ENCODE measurements around the gene HOMER3.

HOMER3 gene

DNA sequence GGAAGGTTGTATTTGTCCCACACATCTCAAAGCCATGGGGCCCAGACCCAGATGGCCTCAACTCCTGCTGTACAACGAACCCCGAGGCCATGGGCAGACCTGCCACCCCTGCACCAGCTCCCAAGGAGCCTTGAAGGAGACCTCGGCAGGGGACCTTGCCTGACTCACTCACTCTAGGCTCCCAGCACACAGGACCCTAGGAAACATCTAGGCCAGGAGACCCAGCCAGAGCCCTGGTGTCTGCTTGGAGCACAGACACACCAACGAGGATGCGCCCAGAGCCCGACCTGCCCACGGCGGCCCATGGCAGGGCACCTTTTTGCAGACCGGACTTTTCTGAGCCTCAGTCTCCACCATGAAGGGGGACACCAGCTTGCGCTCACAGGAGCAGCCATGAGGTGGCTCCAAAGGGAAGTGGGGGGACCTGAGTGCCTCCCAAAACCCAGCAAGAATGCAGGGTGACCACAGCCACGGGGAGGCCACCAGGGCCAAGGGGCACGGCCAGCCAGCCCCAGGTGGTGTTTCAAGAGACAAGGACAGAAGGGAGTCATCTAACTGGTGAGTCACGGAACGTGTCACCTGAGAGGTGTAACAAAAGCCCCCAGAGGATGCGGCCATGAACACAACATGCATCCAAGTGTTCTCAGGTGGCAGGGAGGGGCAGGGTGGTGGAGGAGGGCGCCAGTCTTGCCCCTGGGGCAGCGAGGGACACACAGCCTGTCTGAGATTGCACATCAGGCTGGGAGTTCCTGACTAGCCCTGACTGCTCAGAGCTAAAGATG, 40.1 kb downstream of the HOMER3 start:
- no peak for DNase-seq

DNA sequence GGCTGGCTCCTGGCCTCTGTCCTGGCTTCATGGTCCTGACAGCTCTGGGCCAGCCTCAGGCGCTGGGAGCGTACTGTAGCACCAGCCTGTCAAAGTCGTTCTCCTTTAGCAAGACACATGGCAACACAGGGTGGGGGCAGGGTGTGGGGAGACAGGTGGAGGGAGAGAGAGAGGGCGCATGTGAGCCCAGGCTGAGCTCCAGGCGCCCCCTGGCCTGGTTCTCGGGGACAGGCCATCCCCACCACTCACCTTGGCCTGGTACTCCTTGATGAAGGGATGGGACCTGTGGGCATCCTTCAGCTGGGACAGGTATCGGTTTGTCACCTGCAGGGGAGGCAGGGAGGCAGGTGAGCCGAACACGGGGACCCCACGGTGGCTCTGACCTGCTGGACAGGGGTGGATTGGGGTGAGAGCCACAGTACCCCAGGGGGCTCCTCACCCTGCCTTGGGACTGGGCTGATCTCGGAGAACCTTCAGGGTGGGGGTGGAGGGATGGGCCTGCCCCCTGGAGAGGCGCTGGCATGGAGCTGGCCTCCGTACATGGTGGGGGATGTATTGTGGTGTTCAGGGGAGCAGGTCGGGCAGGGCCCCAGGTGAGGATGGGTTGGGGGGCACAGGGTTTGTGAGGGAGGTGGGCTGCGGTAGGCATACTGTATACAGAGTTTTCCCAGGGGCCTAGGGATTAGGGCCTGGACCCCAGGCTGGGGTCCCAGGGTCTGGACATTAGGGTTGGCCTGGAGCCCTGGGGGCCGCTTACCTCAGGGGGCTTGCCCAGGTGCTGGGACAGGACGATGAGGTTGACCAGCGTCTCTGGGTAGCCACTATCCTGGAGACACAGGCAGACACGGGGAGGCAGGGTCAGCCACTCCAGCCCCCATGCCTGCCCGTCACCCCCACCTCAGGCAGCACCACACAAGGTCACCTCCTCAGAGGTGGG, 41.1 kb downstream of the HOMER3 start:
- DNase-seq: no peak

DNA sequence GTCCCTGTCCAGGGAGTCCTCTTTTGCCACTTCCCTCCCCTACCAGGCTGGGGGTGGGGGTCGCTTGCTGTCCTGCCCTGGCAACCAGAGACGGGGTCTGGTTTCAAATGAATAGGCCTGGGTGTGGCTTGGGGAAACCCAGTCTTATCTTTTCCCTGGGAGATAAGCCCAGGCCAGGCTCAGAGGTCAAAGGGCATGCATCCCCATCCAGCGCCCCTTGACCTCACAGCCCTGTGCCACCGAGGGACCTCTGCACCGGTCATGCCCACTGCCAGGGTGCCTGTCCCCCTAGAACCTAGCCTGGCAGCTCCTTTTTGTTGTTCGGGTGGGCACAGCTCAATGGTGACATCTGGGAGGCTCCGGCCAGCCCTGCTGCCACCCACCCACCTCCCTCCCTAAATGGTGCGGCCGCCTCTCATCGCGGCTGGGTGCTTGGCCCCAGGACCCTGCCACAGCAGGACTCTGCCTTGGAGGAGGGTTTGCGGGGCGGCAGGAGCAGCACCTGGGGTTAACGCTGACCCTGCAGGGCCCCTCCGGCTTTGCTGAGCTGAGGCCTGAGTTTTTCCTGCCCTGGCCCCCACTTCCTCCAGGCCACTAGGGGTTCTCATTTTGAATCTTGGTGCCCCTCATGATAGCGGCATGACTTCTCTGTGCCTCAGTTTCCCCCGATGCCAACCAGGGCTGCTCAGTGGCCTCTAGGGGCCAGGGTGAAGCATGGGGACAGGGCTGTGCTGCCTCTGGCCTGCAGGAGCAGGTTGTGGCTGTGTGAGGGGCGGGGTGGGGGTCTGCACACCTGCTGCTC, 42.2 kb downstream of the HOMER3 start:
- DNase-seq: no peak

DNA sequence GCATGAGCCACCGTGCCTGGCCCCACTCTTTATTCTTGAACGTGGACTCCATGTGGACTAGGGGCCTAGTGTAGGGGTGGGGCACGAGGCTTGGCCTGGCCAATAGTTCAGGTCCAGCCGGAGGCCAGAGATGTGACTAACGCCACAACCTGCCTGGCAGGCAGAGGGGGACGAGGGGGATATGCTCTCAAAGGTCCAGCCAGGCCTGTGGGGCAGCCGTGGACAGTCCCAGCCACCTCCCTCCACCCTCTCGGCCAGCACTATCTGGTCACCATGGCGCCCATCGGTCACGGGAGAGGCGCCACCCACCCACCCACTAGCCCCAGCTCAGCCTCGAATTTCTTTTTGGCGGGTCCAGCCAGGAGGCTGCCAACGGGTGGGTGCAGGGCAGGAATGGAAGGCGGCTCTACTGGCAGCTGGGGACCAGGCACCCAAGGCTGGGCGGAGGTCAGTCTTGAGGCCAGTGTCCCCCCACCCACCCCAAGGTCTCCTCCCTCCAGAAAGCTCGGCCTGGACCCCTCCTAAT, 42.9 kb downstream of the HOMER3 start:
- no peak for DNase-seq

DNA sequence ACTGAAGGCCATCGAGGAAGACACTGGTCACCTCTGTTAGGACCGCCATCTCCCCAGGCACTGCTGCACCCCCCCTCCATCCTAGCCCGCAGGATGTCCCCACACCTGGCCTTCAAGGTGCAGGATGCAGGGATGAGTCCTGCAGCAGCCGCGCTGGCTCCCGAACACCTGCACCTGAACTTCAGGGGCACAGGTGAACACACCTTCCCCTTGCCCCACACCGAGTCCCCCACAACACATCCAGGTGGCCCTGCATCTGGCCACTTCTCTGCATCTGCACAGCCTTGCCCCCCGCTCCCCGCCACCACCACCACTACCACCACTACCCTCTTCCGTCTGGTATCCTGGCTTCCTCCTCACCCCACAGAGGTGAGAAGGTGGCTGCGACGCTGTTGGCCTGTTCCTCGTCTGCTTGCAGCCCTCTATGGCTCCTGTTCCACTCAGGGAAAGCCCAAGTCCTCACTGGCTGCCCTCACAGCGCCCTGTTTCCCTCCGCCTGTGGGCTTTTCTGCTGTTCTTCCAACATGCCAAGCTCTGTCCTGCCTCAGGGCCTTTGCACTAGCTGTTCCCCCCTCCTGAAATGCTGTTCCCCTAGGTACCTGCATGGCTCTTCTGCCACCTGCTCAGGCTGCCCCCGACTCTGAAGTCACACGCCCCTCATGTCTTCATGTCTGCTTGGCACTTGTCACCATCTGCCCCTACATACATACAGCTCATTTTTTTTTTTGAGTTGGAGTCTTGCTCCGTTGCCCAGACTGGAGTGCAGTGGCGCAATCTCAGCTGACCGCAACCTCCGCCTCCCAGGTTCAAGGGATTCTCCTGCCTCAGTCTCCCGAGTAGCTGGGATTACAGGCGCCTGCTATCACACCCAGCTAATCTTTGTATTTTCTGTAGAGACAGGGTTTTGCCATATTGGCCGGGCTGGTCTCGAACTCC, 43.7 kb downstream of the HOMER3 start:
- no peak for DNase-seq

DNA sequence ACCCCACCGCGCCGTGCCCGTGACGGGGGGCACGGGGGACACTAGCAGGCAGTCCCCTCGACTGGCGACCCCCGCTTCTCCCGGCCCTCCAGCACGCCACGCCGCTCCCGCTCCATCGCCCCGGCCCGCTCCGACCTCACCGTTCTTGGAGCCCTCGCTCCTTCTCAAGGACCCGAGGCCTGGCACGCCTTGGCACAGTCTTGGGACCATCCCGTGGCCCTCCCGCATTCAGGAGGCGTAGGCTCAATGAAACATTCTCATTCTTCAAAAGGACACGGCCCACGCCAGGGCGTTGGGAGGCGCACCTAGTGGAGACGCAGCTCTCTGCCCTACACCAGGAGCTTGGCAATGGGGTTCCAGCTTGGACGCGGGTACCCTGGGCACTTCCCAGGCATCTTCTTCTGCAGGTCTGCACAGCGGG, 44.6 kb downstream of the HOMER3 start:
- DNase-seq: no peak

DNA sequence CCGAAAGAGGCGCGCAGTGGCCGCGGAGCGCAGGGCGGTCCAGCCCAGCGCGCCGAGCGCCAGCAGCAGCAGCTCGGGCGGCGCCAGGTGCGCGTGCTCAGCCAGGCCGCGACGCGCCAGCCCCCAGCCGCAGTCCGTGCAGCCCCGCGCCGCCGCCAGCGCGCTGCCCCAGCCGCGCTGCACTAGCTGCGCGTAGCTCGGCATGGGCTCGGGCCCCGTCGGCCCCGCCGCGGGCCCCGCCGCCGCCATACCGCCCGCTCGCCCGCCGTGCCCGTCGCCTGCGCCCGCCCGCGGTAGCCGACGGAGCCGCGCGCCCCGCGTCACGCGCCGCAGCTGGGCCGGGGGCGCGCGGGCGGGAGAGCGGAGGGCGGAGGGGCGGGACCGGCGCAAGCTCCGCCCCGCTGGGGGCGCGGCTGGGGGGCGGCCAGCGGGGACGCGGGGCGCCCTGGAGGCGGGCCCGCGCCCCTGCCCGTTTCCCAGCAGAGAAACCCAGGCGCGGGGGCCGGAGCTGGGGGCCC, 45.1 kb downstream of the HOMER3 start, which contains the start of gene CERS1:
Gene CERS1 (minus strand): TSS at position 335 of the 518 bp plus-strand sequence. CDS start 86 bp downstream, at position 249.
- DNase-seq: no peak

DNA sequence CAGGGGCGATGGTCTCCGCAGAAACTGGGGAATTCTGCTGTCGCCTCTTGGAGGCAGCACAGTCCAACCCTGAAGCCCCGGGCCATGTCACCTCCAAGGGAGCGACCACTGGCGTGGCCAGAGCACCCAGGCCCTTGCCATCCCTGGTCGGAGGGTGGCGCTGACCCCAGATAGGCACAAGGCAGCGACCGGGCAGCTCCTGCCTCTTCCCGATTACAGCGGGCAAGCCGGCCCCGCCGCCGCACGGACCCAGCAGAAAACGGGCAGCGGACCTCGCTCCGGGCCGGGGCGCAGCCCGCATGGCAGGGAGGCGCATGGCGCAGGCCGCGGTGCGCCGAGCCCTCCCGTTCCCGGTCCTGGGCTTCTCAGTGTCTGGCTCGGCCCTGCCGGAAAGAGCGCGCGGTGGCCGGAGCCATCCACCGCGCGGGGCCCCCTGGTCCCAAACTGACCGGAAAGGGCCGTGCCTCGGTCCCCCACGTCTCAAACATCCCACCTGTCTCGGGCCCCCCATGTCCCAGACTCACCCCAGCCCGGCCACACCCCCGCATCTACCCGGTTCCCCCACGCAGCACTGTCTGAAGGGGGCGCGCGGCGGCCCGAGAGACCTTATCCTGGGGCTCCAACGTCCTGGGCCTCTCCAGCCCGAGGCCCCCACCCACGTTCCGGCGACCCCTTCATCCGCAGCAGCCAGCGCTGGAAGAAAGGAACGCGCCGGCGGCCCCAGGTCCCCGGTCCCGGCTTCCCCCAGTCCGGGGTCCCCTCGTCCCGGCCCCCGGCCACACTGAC, 45.8 kb downstream of the HOMER3 start:
- no peak for DNase-seq

DNA sequence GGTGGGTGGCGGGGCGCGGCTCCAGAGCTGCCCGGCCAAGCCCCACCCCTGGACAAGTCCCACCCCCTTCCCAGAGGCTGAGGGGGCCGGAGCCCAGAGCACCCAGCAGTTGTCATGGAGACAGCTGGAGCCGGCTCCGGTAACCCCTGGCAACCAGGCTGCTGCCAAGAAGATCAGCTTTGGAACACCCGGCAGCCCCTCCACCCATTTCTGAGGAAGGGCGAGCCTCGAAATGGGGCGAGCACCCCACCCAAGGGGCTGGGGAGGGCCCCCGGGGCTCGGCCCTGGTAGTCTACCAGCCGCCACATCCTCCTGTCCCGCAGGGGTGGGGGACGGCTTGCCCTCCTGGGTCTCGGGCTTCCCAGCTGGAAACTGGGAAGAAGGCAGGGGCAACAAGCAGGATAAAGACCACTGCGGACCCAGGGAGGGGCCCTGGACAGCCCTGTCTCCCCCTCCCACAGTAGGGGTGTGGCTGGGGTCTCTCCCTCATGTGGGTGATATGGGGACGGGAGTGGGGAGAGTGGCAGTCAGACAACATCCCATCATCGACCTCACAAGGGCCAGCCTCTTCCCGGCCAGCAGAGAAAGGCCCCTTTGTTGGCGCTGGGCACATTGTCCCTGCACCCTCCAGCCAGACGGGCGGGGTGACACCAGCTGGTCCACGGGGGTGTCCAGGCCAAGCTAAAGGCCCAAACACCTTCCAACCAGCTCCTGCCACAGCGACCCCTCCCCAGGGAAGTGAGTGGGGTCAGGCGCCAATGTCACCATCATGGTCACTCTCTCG, 46.6 kb downstream of the HOMER3 start:
- no peak for DNase-seq

DNA sequence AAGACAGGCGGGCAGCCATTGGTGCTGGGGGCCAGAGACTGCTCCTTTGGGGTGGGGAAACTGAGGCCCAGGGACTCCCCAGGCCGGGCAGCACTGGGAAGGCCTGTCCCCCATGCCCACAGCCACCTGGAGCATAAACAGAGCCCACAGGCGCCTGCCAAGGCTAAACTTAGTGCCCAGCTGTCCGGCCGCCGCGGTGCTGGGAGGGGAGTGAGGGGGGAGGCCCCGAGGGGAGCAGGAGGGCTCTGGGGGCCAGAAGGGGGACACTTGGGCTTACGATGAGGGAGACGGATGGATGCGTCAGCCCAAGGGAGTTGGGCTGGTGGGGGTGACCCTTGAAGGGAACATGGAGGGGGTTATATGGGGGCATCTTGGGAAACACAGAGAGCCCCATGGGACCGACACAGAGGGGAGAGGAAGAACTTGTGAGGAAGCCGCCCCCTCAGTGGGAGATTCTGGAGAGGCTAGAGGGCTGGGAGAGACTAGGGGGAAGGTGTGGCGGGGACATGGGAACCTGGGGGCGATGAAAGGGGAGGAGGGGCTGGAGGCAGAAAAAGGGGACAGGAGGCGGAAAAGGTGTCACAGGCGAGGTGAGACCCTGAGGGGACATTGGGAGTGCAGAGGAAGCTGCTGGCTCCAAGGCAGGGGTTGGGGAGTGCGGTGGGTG, 47.3 kb downstream of the HOMER3 start:
- no peak for DNase-seq

DNA sequence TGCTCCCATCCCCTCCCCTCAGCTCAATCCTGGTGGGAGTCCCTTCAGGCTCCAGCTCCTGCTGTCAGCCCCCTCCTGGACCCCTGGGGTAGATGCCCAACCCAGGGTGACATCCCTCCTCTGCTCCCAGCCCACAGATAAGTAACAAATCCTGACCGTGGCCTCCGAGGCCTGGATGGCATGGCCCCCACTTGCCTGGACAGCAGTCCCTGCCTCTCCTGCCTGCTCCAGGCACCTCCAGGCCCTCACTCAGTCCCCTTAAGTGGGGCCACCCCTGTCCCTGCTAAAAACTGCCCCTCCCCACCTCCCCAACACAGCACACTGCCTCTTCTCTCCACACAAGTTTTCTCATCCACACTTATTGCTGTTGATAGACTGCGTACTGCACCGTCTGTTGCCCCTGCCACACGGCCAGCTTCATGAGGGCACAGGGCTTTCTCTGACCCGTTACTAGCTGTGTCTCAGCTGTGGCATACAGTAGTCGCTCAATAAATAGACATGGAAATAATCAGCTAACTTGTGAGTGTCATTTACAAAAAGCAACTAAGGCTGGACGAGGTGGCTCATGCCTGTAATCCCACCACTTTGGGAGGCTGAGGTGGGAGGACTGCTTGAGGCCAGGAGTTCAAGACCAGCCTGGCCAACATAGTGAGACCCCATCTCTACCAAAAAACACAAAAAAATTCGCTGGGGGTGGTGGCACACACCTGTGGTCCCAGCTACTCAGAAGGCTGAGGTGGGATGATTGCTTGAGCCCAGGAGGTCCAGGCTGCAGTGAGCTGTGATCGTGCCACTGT, 50.9 kb downstream of the HOMER3 start:
- DNase-seq: no peak

DNA sequence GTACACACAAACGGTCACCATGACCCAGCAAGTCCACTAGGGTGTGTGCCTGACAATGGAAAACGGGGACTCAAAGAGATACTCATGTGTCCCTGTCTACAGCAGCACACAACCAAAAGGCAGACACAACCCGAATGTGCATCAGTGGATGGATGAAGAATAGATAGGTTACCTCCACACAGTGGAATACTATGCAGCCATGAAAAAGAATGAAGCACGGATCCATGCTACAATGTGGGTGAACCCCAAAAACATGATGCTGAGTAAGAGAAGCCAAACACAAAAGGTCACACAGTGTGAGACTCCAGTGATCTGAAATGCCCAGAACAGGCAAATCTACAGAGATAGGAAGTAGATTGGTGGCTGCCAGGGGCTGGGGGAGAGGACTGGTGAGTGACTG, 54.0 kb downstream of the HOMER3 start:
- DNase-seq: no peak

DNA sequence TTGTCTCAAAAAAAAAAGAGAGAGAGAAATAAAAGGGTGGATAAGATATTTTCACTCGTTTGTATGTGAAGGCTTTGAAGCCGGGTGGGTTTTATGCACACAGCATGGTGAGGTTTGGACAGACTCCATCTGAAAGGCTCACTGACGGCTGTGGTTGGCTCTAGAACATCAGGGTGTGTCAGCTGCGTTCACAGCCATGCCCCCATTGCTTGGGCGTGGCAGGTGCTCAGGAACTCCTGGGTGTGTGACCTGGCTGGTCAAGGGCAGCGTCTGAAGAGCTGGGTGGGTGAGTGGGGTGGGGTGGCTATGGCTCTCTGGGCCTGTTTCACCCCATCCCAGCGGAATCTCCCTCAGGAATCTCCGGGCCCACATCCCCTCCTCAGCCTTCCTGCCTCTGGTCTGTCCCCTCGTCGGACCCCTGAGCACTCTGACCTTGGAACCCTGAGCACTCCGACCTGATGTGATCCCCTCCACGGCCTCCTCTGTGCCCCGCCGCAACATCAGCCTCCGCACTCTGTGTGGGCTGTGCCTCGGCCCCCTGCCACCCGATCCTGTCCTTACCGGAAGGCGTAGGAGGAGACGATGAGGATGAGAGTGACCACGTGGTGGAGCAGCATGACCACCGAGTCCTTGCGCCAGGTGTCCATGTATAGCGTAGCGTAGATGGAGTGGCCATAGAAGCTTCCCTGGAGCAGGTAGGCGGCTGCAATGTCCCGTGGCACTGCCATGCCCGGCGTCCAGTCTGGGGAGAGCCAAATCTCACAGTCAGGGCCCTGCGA, 57.3 kb downstream of the HOMER3 start:
- no peak for DNase-seq

DNA sequence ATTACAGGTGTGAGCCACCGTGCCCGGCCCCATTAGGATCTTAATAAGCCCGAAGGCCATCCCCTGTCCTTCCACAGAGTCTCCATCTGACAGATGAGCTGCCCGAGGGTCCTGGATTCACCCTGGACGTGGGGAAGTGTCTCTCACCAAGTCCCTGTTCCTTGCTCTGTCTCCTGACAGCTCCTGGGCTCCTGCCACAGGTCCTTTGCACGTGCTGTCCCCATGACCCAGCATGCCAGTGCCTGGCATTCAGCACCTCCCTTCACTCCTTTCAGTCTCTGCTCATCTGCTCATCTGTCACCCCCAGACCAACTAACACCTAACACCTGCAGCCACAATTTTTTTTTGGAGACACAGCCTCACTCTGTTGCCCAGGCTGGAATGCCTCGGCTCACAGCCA, 59.5 kb downstream of the HOMER3 start:
- DNase-seq: no peak

DNA sequence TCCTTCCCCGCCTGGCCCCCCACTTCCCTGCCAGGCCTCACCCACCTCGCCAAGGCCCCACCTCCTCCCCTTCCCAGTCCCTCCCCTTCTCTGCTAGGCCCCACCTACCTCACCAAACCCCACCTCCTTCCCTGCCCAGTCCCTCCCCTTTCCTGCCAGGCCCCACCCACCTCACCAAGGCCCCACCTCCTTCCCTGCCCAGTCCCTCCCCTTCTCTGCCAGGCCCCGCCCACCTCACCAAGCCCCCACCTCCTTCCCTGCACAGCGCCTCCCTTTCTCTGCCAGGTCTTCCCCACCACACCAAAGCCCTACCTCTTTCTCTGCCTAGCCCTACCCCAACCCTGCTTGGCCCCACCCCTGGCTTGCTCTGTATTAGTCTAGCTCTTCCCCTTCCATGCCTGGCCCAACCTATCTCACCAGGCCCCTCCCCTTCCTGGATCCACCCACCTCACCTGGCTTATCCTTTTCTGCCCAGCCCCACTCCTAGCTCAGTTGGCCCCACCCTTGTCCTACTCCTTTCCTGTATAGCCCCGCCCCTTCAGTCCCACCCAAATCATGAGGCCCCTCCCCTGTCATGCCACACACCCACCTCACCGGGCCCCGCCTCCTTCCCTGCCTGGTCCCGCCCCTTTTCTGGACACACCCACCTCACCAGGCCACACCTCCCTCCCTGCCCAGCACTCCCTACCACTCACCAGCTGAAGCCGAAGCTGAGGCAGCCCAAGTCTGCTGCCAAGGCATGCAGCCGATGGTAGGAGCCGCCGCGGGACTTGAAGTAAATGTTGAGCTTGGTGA, 61.2 kb downstream of the HOMER3 start:
- DNase-seq: no peak
